G401 (cell line): ENCODE results near the gene EHMT1. TPM values are rescaled to one million over a fixed set of nuclear protein-coding genes. Genes with fewer than 3 reads are reported as not detected.
"Not testable (repeated sequence)": the region's sequence is repeated elsewhere in the genome, so short reads cannot be mapped to it uniquely, and the experiment has no call there.

Source experiments
- DNase-seq: peaks from one replicate; pipeline ENCODE4 v3.0.0-alpha.2; 2015; ENCODE audit warnings: low spot score
- in situ Hi-C: cut with HindIII; loops from 2 replicates; pipeline ENCODE4 v1.10.0; 2016; ENCODE audit warnings: low sequenced_read_pairs, mixed read lengths
- total RNA-seq: library from RNA; depleted of rRNA; stranded (reverse); fragments of >200 nt; shearing (Covaris generic); gene quantifications from 2 replicates; pipeline ENCODE4 v1.2.3, GENCODE V29; 2014

Gene EHMT1
- total RNA-seq, 1 experiment from 2014 or later = 97.4 TPM

DNA sequence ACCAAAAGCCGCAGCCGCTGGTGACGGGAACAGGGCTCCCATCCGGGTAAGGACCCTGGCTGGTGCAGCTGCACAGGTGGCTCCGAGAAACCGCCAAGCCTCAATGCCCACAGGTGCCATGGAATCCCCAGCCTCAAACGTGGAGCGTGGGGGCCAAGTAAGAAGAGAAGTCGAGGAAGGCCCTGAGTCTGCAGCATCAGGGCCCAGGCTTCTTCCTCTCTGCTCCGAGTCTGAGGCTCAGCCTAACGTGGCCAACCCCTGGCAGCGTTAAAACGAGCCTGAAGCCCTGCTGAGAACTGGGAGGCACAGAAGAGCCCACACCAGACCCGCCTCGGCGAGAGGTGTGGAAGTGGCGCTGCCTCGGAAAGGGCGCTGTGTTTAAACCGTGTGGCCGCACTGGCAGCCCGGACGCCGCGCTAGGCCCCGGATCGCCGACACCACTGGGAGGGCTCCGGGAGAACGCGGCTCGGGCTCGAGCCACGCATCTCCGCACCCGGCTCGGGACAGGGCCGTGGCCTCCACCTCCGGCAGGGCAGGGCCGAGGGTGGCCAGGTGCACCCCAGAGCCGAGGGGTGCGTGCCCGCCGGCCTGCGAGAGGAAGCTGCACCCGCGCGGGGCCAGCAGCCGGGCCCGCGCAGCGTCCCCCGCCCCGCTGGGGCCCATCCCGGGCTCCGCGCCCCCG is 29.2 kb upstream of the EHMT1 start:
- no peak for DNase-seq
- in situ Hi-C loops = no loop called here

DNA sequence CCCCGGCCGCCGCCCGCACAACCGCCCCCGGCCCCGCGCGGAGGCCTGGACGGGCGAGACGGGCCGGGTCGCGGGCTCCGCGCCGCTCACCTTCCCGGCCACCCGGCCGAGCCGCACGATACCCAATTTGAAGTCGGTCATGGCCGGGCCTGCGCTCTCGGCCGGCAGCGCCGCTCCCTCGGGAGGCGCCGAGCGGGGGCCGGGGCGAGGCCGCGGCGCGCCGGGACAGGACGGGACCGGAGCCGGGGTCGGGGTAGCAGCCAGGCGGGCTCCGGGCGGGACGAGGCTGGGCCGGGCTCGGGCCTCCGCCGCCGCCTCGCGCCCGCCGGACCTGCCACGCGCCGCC is 28.7 kb upstream of the EHMT1 start:
- no peak for DNase-seq

DNA sequence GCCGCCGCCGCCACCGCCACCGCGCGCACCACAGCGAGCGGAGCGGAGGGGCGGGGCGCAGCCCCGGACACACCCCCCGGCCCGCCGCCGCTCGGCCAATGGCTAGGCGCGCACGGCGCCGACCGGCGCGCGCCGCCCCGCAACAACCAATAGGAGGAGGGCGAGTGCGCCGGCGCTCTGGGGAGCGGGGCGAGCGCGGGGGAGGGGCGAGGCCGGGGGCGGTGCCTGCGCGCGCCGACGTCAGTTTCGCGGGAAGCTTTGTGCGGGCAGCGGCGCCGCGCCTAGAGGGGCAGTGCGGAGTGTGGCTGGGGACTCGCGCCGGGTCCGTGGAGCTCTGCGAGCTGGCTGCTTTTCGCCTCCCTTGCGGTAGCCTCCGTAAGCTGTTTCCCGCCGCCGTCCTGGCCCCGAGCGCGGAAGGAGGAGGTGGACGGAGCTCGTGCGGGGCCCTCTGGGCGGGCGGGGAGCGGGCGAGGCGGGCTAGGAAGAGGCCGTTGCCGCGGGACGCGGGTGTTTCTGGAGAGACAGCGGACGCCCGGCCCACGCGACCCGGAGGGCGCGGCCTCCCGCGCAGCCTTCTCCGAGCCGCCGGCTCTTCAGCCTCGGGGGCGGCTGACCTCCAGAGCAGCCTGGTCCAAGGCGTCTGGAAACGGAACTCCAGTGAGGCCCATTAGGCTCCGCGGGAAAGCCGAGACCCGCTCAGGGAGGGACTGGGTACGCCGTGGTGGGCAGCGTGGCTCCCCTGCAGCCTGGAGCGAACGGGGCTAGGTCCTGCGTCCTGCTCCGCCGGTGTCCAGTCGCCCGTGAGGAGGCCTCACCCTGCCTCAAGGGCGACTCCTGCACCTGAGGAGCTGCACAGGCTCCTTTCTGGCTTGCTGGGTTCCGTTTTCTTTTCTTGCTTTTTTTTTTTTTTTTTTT is 28.1 kb upstream of the EHMT1 start, which contains the start of gene ZMYND19:
Gene ZMYND19, minus strand, starts transcription at position 44 of the 915 bp plus-strand sequence. CDS start 249 bp downstream, outside the sequence.
- DNase-seq = peak; percentile 83
- in situ Hi-C loops = no loop called here

More for the DNA sequence above, 28.7 kb upstream of the EHMT1 start:
- in situ Hi-C loops = no loop called here

GRCh38 chr9:137592767-137593166 is 26.0 kb upstream of the EHMT1 start:
- in situ Hi-C loops = no loop called here
- DNase-seq = no peak

- DNase-seq = no peak
- in situ Hi-C loops = no loop called here
Measured at GRCh38 chr9:137593176-137593575, 25.6 kb upstream of the EHMT1 start.

DNA sequence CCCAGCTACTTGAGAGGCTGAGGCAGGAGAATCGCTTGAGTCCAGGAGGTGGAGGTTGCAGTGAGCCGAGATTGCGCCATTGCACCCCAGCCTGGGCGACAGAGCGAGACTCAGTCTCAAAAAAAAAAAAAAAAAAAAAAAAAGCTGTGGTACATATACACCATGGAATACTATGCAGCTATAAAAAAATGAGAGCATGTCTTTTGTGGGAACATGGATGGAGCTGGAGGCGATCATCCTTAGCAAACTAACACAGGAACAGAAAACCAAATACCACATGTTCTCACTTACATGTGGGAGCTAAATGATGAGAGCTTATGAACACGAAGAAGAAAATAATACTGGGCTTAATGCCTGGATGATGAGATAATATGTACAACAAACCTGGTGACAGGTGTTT is 22.2 kb upstream of the EHMT1 start:
- in situ Hi-C loops, DNase-seq: not testable (repeated sequence)

GRCh38 chr9:137598943-137599342 is 19.9 kb upstream of the EHMT1 start:
- in situ Hi-C loops = no loop called here
- DNase-seq = no peak

- in situ Hi-C loops = no loop called here
- DNase-seq = no peak
Measured at GRCh38 chr9:137602661-137603060, 16.1 kb upstream of the EHMT1 start.

DNA sequence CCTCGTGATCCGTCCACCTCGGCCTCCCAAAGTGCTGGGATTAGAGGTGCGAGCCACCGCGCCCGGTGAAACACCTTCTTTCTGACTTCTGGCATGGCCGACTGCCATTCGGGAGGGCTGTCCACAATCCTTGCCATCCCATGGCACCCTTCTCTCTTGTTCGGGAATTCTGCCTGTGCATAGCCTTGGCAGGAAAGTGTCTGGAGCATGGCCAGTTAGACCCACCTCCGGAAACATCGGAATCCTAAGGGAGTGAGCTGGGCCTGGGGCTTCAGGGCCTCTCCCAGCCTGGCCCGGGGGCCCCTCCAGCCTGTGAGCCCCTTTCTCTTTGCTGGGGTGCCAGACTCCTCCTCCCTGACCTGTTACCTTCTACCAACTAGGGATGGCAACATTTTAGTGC is 14.9 kb upstream of the EHMT1 start:
- peak; percentile 31 for DNase-seq
- in situ Hi-C loops = no loop called here

DNA sequence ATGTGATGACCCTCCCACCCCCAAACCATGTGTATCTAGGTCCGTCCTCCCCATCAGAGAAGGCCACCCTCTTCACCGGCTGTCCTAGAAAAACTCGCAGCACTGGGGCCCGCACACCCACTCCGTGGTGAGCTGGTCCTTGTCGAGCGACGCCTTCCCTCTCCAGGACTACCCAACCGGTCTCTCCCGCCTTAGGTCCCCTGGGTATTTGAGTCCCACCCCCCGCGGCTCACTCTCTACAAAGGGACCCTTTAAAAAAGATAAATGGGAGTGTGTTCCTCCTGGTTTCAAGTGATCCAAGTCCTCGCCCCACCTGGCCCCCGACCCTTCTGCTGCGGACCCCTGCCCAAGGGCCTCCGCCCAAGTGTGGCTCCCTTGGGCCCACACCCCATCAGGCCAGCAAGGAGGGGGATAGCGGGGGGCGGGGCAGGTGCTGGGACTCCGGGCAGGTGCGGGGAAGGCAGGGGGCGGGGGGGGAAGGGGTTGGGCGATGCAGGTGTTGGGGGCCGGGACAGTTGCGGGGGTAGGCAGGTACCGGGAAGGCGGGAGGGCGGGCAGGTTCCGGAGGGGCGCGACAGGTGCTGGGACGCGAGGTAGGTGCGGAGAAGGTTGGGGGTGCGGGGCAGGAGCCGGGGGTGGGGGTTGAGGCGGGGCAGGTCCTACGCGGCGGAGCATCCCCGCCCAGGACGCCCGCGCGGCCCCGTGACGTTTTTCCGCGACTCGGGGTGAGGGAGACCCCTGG is 14.3 kb upstream of the EHMT1 start:
- in situ Hi-C loops = no loop called here
- DNase-seq = peak; percentile 24

DNA sequence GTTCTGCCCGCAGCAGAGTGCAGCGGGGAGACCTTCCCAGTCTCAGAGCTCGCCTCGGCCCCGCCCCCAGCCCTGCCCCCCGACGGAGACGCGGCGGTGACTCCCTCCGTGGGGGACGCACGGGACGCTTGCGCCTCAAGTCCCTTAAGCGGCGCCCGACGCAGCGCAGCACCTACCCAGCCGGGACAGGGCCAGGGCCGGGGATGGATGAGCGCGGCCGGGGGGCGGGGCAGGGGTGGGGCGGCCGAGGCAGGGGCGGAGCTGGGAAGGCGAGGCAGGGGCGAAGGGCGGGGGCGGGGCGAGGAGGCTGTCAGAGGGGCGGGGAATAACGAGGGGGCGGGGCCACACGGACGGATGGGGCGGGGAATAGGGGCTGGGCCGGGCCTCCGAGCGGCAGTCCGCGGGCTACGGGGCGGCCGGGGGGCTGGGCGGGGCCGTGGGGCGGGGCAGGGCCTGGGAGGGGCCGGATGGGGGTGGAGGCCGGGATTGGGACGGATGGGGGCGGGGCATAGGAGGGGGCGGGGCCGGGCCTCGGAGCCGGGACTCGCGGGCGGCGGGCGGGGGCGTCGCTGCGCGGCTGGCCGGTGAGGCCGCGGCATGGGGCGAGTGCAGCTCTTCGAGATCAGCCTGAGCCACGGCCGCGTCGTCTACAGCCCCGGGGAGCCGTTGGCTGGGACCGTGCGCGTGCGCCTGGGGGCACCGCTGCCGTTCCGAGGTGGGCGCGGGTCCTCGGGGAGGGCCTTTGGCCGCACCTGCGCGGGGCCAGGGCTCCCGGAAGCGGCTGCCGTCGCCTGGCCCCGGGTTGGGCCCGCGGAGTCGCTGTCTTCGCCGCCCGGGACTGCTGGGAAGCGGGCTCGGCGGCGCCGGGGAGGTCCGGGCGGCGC is 13.4 kb upstream of the EHMT1 start, which contains the start of gene ARRDC1:
Gene ARRDC1, plus strand, starts transcription at position 566 of the 884 bp plus-strand sequence. Its CDS starts 32 bp downstream, at position 598.
- DNase-seq = peak; percentile 89
- in situ Hi-C loops = no loop called here

DNA sequence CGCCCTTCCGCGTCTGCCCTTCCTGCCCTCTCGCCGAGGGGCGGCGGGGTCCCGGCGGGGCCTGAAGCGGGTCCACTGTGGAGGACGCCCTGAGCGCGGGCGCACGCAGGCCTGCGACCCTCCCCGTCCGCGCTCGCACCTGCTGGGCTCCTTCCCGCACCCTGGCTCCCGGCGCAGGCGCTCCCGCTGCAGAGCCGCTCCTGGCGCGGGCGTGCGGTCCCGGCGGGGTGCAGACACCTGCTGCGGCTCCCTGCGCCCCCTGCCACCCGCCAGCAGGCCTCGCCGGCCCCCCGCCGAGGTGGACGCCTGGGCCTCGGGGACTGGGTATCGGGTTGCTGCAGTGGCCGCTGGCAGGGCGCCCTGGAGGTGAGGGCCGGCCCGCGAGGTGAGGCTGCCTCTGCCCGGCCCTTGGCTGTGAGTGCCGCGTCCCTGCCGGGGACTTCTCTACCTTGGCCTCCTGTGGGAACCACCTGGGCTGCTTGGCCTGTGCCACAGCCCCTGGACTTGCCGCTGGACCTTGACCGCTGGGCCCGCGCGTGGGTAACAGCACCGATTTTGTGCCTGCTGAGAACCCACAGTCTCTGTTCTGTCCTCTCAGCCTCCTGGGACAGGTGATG is 12.7 kb upstream of the EHMT1 start:
- no peak for DNase-seq
- in situ Hi-C loops = no loop called here

DNA sequence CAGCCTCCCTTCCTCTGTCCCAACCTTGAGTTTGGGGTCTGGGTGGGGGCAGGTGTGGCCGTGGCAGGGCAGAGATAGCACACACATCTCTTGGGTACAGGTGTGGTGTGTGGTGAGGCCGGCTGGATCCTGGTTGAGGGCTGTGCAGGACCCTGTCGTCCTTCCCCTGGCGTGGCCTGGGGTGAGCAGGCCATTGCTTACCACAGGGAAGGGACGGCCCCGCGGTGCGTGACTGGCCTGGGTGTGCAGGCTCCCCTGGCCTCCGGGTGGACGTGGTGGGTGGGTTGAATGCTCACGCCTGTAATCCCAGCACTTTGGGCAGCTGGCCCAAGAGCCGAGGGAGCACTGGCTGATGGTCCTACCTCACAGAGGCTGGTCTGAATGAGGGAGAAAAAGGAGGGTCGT is 12.1 kb upstream of the EHMT1 start:
- in situ Hi-C loops = no loop called here
- peak; percentile 16 for DNase-seq

GRCh38 chr9:137607141-137607857 is 11.5 kb upstream of the EHMT1 start:
- in situ Hi-C loops = no loop called here
- no peak for DNase-seq

GRCh38 chr9:137610944-137611343 is 7.9 kb upstream of the EHMT1 start:
- DNase-seq = no peak
- in situ Hi-C loops = no loop called here

- no peak for DNase-seq
- in situ Hi-C loops = no loop called here
Measured at GRCh38 chr9:137611623-137612609, 6.9 kb upstream of the EHMT1 start.

- DNase-seq = no peak
- in situ Hi-C loops = no loop called here
Measured at GRCh38 chr9:137612741-137613142, 6.1 kb upstream of the EHMT1 start.
